ENCODE results near the gene FKBP5. TPM values are rescaled to one million over a fixed set of nuclear protein-coding genes. Genes with fewer than 3 reads are reported as not detected.

The FKBP5 gene
- total RNA-seq, 2 donors from 2014 or later, result 133 to 138 TPM

DNA sequence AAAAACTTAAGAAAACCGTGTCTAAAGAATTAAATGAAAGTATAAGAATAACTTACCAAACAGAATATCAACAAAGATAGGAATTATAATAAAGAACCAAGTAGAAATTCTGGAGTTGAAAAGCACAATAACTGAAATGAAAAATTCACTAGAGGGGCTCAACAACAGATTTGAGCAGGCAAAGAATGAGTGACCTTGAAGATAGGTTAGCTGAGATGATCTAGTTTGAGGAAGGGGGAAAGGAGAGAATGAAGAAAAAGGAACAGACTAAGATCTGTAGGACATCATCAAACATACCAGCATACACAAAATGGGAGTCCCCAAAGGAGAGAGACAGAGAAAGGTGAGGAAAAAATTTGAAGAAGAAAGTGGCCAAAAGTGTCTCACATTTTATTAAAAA is 138.3 kb downstream of the FKBP5 start:
- no peak for TF ChIP-seq POLR2A (IDR thresholded peaks at IDR 0.05)
- TF ChIP-seq, protein P1, sequence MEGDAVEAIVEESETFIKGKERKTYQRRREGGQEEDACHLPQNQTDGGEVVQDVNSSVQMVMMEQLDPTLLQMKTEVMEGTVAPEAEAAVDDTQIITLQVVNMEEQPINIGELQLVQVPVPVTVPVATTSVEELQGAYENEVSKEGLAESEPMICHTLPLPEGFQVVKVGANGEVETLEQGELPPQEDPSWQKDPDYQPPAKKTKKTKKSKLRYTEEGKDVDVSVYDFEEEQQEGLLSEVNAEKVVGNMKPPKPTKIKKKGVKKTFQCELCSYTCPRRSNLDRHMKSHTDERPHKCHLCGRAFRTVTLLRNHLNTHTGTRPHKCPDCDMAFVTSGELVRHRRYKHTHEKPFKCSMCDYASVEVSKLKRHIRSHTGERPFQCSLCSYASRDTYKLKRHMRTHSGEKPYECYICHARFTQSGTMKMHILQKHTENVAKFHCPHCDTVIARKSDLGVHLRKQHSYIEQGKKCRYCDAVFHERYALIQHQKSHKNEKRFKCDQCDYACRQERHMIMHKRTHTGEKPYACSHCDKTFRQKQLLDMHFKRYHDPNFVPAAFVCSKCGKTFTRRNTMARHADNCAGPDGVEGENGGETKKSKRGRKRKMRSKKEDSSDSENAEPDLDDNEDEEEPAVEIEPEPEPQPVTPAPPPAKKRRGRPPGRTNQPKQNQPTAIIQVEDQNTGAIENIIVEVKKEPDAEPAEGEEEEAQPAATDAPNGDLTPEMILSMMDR (IDR thresholded peaks at IDR 0.05), result no peak
- no peak for ATAC-seq
- Histone ChIP-seq H3K27ac (no peak overlapping the region), H3K4me1 (no peaks in the 10 kb centered on the region), H3K4me3 (no peak overlapping the region), H3K9me3 (no peaks in the 10 kb centered on the region), H3K36me3 (replicated peaks in 1 of 2; ENCODE audit: insufficient read depth in 1 of 2, low read depth in 2 of 2) (no peaks in the 10 kb centered on the region), H3K27me3 (no peaks in the 10 kb centered on the region)
- DNase-seq, result no peak
- 47 to 64% methylated on average over 1 of the region's 1 CpG for WGBS, 2 donors
- intact Hi-C loops (cut with DNase I), result no loop called here

DNA sequence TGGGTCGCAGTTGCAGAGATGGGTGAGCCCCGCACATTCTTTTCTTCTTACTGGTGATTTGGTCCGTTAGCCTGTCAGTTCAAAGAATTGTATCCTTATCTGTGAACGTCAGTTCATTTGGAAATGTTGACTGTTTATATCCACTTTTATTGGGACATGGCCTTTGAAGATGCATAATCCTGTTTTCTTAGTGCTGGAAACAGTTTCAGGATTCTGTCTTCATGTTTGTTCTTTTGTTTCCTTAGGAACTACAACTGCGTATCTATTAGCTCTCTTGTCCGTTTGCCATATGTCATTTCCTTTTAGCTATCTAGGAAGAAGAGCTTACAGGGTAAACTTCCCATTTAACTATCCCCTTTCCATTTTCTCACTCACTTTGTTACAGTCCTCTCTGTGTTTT is 141.0 kb downstream of the FKBP5 start:
- no peak overlapping the region for H3K27ac ChIP-seq
- 42 to 53% methylated on average over 6 of the region's 6 CpGs for WGBS, 2 donors
- intact Hi-C loops (cut with DNase I), result no loop called here
- no peaks in the 10 kb centered on the region for H3K4me1 ChIP-seq
- H3K4me3 ChIP-seq, result no peak overlapping the region
- ATAC-seq (no peak), DNase-seq (no peak)
- TF ChIP-seq POLR2A (IDR thresholded peaks at IDR 0.05), result no peak
- TF ChIP-seq, protein P1 (IDR thresholded peaks at IDR 0.05), result no peak
- no peaks in the 10 kb centered on the region for H3K27me3 ChIP-seq
- H3K36me3 ChIP-seq (replicated peaks in 1 of 2; ENCODE audit: insufficient read depth in 1 of 2, low read depth in 2 of 2), result no peaks in the 10 kb centered on the region
- no peaks in the 10 kb centered on the region for H3K9me3 ChIP-seq

DNA sequence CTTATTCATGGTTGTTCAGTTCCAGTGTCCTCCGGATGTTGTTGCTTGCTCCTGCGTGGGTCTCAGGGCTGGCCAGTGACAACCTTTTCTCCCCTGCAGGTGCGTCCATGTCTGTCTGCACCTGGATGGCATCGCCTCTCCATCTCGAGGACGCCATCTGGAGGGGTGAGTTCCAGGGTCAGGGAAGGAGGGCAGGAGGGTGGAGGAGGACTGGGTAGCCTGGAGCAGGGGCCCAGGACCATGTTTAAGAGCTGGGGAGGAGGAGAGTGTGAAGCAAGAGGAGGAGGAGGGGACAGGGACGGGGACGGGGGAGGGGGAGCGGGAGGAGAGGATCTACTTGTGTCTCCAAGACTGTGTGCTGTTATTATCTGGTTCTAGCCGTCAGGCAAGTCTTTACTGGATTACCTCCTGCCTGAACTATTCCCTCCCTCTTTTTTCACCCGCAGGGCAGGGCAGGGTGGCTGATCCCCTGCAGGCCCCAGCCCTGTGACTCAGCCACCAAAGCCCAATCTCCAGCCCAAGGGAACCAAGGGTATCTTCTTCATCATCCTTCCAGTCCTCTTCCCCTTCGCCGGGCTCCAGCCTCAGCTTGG is 143.8 kb downstream of the FKBP5 start:
- H3K27ac ChIP-seq, result no peak overlapping the region
- ATAC-seq, result no peak
- no peak for DNase-seq
- 51 to 53% methylated on average over 13 of the region's 13 CpGs for WGBS, 2 donors
- no peak for TF ChIP-seq POLR2A (IDR thresholded peaks at IDR 0.05)
- TF ChIP-seq, protein P1 (IDR thresholded peaks at IDR 0.05), result no peak
- H3K36me3 ChIP-seq (replicated peaks in 1 of 2; ENCODE audit: insufficient read depth in 1 of 2, low read depth in 2 of 2), result no peaks in the 10 kb centered on the region
- H3K27me3 ChIP-seq, result no peaks in the 10 kb centered on the region
- no peaks in the 10 kb centered on the region for H3K9me3 ChIP-seq
- H3K4me3 ChIP-seq, result no peak overlapping the region
- H3K4me1 ChIP-seq, result no peaks in the 10 kb centered on the region
- intact Hi-C loops (cut with DNase I), result no loop called here

DNA sequence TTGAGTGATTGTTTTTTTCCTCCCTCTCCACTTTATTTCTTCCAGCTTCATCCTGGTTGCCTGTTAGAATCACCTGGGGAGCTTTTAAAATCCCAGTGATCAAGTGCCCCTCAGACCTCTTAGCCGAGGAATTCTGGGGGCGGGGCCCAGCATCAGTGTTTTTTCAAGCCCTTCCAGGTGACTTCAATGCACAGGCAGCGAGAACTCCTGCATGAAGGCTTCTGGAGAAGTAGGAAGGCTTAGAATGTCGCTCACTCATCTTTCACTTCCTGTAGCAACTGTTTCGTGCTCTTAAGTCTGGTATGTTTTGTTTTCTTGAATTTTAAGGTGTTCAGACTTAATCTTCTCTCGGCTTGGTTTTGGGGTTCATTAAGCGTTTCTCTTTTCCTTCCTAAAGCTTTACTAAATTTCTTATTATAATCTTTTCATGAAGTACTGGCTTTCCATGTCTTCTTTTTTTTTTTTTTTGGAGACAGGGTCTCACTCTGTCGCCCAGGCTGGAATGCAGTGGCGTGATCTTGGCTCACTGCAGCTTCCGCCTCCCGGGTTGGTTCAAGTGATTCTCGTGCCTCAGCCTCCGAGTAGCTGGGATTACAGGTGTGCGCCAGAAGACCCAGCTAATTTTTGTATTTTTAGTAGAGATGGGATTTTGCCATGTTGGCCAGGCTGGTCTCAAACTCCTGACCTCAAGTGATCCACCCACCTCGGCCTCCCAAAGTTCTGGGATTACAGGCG is 145.1 kb downstream of the FKBP5 start:
- intact Hi-C loops (cut with DNase I), result no loop called here
- WGBS, 2 donors, result 79 to 80% methylated on average over 15 to 16 of the region's 16 CpGs
- H3K27ac ChIP-seq, result no peak overlapping the region
- H3K4me1 ChIP-seq, result no peaks in the 10 kb centered on the region
- H3K27me3 ChIP-seq, result no peaks in the 10 kb centered on the region
- H3K36me3 ChIP-seq (replicated peaks in 1 of 2; ENCODE audit: insufficient read depth in 1 of 2, low read depth in 2 of 2), result no peaks in the 10 kb centered on the region
- TF ChIP-seq POLR2A (IDR thresholded peaks at IDR 0.05), result no peak
- TF ChIP-seq, protein P1 (IDR thresholded peaks at IDR 0.05), result no peak
- DNase-seq, result no peak
- H3K4me3 ChIP-seq, result no peak overlapping the region
- H3K9me3 ChIP-seq, result no peaks in the 10 kb centered on the region
- ATAC-seq, result no peak

DNA sequence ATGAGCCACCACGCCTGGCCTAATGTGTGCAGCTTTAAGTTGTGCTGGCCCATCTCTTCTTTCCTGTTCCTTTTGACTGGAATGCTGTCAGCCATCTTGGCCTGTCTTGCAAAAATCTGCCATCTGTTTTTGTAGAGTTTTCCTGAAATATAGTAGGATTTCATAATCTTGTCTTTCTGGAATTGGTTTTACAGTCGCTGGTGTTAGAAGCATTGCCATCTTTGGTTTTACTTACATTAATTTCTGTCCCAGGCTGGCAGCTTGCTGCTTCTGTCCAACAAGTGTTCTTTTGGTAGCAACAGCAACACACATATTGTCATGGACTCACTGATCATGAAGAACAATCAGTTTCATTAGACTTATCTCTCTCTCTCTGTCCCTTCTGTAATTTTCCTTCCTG is 146.9 kb downstream of the FKBP5 start:
- intact Hi-C loops (cut with DNase I), result no loop called here
- no peak overlapping the region for H3K27ac ChIP-seq
- no peaks in the 10 kb centered on the region for H3K27me3 ChIP-seq
- no peak overlapping the region for H3K4me3 ChIP-seq
- no peak for TF ChIP-seq POLR2A (IDR thresholded peaks at IDR 0.05)
- TF ChIP-seq, protein P1 (IDR thresholded peaks at IDR 0.05), result no peak
- DNase-seq (no peak), ATAC-seq (no peak)
- H3K9me3 ChIP-seq, result no peaks in the 10 kb centered on the region
- H3K36me3 ChIP-seq (replicated peaks in 1 of 2; ENCODE audit: insufficient read depth in 1 of 2, low read depth in 2 of 2), result no peaks in the 10 kb centered on the region
- 87 to 93% methylated on average over 2 of the region's 2 CpGs for WGBS, 2 donors
- H3K4me1 ChIP-seq, result no peaks in the 10 kb centered on the region
